Activated CD4-positive, alpha-beta T cell treated with anti-CD3 and anti-CD28 coated beads, Interleukin-2, amount 10 ng/mL, durations not matched to agents 24 days and 14 days (primary cell): Measurements from ENCODE around the gene MOB3A. TPM values are rescaled to one million over a fixed set of nuclear protein-coding genes. Genes with fewer than 3 reads are reported as not detected.
"Not testable (repeated sequence)": the region's sequence is repeated elsewhere in the genome, so short reads cannot be mapped to it uniquely, and the experiment has no call there.

Experiments used
- DNase-seq: peaks from one replicate; pipeline ENCODE4 v3.0.0; 2022
- H3K27ac Mint-ChIP-seq: one replicate; pipeline ENCODE4 v1.8.0; 2022; ENCODE audit warnings: mild to moderate bottlenecking, mixed read lengths
- H3K27me3 Mint-ChIP-seq: one replicate; pipeline ENCODE4 v1.8.0; 2022; ENCODE audit warnings: mixed read lengths
- H3K36me3 Mint-ChIP-seq: one replicate; pipeline ENCODE4 v1.8.0; 2022; ENCODE audit warnings: low read depth, mild to moderate bottlenecking, mixed read lengths
- H3K4me1 Mint-ChIP-seq: one replicate; pipeline ENCODE4 v1.8.0; 2021; ENCODE audit warnings: mixed read lengths
- H3K4me3 Mint-ChIP-seq: one replicate; pipeline ENCODE4 v1.8.0; 2022; ENCODE audit warnings: mild to moderate bottlenecking, moderate library complexity, mixed read lengths
- H3K9me3 Mint-ChIP-seq: one replicate; pipeline ENCODE4 v1.8.0; 2021; ENCODE audit warnings: mixed read lengths
- intact Hi-C: fragments of 100-400 bp; cut with micrococcal nuclease; formaldehyde crosslinking; loops from one replicate; pipeline ENCODE4 v1.15.1; 2023
- total RNA-seq: library from RNA; stranded (reverse); gene quantifications from 2 replicates; pipeline ENCODE4 v1.2.3, GENCODE V29; 2022

The MOB3A gene
- total RNA-seq, 1 donor from 2014 or later, result 185 TPM

- Mint-ChIP-seq H3K36me3 (peaks cover 52% of the 10 kb centered on the region), H3K27ac (peak overlapping the region; percentile 93), H3K27me3 (peaks cover 2% of the 10 kb centered on the region), H3K4me3 (peak overlapping the region; percentile 64), H3K4me1 (peaks cover 57% of the 10 kb centered on the region), H3K9me3 (peaks cover 3% of the 10 kb centered on the region)
- intact Hi-C loops, result loop anchor here (2.0 to 5.0 kb wide), 2 partner anchors 71 to 210 kb away; no protein-coding TSS in a partner anchor
- DNase-seq, result peak; percentile 81
These were observed 8.5 kb downstream of the MOB3A start for GRCh38 chr19:2087621-2088100.

- not testable (repeated sequence) for H3K9me3 Mint-ChIP-seq, H3K27me3 Mint-ChIP-seq
- H3K4me1 Mint-ChIP-seq, result peaks cover 61% of the 10 kb centered on the region
- intact Hi-C loops, result loop anchor here (2.0 to 5.0 kb wide), 2 partner anchors 70 to 210 kb away; no protein-coding TSS in a partner anchor
- H3K27ac Mint-ChIP-seq, result peak overlapping the region; percentile 93
- peaks cover 55% of the 10 kb centered on the region for H3K36me3 Mint-ChIP-seq
- H3K4me3 Mint-ChIP-seq, result peak overlapping the region; percentile 64
- peak; percentile 77 for DNase-seq
These were observed 9.2 kb downstream of the MOB3A start for GRCh38 chr19:2086695-2087620.

- Mint-ChIP-seq H3K4me3 (peak overlapping the region; percentile 98), H3K36me3 (peaks cover 61% of the 10 kb centered on the region), H3K27me3 (peaks cover 2% of the 10 kb centered on the region), H3K9me3 (peaks cover 3% of the 10 kb centered on the region), H3K27ac (peak overlapping the region; percentile 100), H3K4me1 (peaks cover 65% of the 10 kb centered on the region)
- intact Hi-C loops, result loop anchor here (1.0 to 5.0 kb wide), 3 partner anchors 11 to 208 kb away; partner anchors contain the start of genes AP3D1, IZUMO4 and MOB3A
- DNase-seq, result peak; percentile 99
These were observed 11.0 kb downstream of the MOB3A start for GRCh38 chr19:2084993-2085720.

- Mint-ChIP-seq H3K27me3 (peaks cover 2% of the 10 kb centered on the region), H3K9me3 (peaks cover 3% of the 10 kb centered on the region), H3K27ac (peak overlapping the region; percentile 100), H3K4me3 (peak overlapping the region; percentile 98), H3K36me3 (peaks cover 65% of the 10 kb centered on the region), H3K4me1 (peaks cover 58% of the 10 kb centered on the region)
- intact Hi-C loops, result loop anchor here (2.0 kb wide), 1 partner anchor 33 kb away; the partner anchor contains the start of gene MKNK2
- DNase-seq, result peak; percentile 91
These were observed 12.8 kb downstream of the MOB3A start for GRCh38 chr19:2083174-2083854.

- Mint-ChIP-seq H3K27ac (peak overlapping the region; percentile 100), H3K36me3 (peaks cover 72% of the 10 kb centered on the region), H3K4me1 (peaks cover 46% of the 10 kb centered on the region), H3K9me3 (peaks cover 3% of the 10 kb centered on the region), H3K4me3 (peak overlapping the region; percentile 98), H3K27me3 (peaks cover 2% of the 10 kb centered on the region)
- intact Hi-C loops, result loop anchor here (1.0 to 2.0 kb wide), 2 partner anchors 21 to 31 kb away; partner anchors contain the start of gene MKNK2
- DNase-seq, result peak; percentile 88
These were observed 14.0 kb downstream of the MOB3A start for GRCh38 chr19:2081873-2082810.

- Mint-ChIP-seq H3K9me3 (peaks cover 3% of the 10 kb centered on the region), H3K27ac (peak overlapping the region; percentile 100), H3K4me1 (peaks cover 36% of the 10 kb centered on the region), H3K36me3 (peaks cover 79% of the 10 kb centered on the region), H3K27me3 (peaks cover 2% of the 10 kb centered on the region), H3K4me3 (peak overlapping the region; percentile 98)
- peak; percentile 60 for DNase-seq
- intact Hi-C loops, result no loop called here
These were observed 15.7 kb downstream of the MOB3A start for GRCh38 chr19:2080336-2080988.

- H3K36me3 Mint-ChIP-seq, result peaks cover 76% of the 10 kb centered on the region
- peak overlapping the region; percentile 100 for H3K27ac Mint-ChIP-seq
- DNase-seq, result no peak
- H3K4me3 Mint-ChIP-seq, result peak overlapping the region; percentile 98
- H3K9me3 Mint-ChIP-seq, result no peaks in the 10 kb centered on the region
- H3K4me1 Mint-ChIP-seq, result peaks cover 31% of the 10 kb centered on the region
- intact Hi-C loops, result no loop called here
- H3K27me3 Mint-ChIP-seq, result no peaks in the 10 kb centered on the region
These were observed 16.2 kb downstream of the MOB3A start for GRCh38 chr19:2079865-2080301.

- intact Hi-C loops, result no loop called here
- H3K27me3 Mint-ChIP-seq, result no peaks in the 10 kb centered on the region
- peak overlapping the region; percentile 98 for H3K4me3 Mint-ChIP-seq
- H3K4me1 Mint-ChIP-seq, result peaks cover 32% of the 10 kb centered on the region
- no peaks in the 10 kb centered on the region for H3K9me3 Mint-ChIP-seq
- H3K27ac Mint-ChIP-seq, result peak overlapping the region; percentile 100
- no peak for DNase-seq
- peaks cover 75% of the 10 kb centered on the region for H3K36me3 Mint-ChIP-seq
These were observed 16.9 kb downstream of the MOB3A start for GRCh38 chr19:2079076-2079864.

GRCh38 chr19:2077833-2078619 is 18.1 kb downstream of the MOB3A start:
- no peak overlapping the region for H3K4me3 Mint-ChIP-seq

GRCh38 chr19:2077398-2077797 is 18.7 kb downstream of the MOB3A start:
- Mint-ChIP-seq H3K27ac (no peak overlapping the region), H3K4me1 (peaks cover 30% of the 10 kb centered on the region), H3K4me3 (no peak overlapping the region), H3K9me3 (no peaks in the 10 kb centered on the region), H3K36me3 (peaks cover 73% of the 10 kb centered on the region), H3K27me3 (no peaks in the 10 kb centered on the region)
- intact Hi-C loops, result no loop called here
- no peak for DNase-seq

More at GRCh38 chr19:2077833-2078619, 18.1 kb downstream of the MOB3A start:
- intact Hi-C loops, result no loop called here
- Mint-ChIP-seq H3K27me3 (no peaks in the 10 kb centered on the region), H3K9me3 (no peaks in the 10 kb centered on the region), H3K36me3 (peaks cover 73% of the 10 kb centered on the region), H3K27ac (no peak overlapping the region), H3K4me1 (peaks cover 33% of the 10 kb centered on the region)
- DNase-seq, result no peak

- H3K4me3 Mint-ChIP-seq, result no peak overlapping the region
- no peaks in the 10 kb centered on the region for H3K9me3 Mint-ChIP-seq
- H3K36me3 Mint-ChIP-seq, result peaks cover 74% of the 10 kb centered on the region
- intact Hi-C loops, result no loop called here
- H3K27ac Mint-ChIP-seq, result no peak overlapping the region
- peaks cover 27% of the 10 kb centered on the region for H3K4me1 Mint-ChIP-seq
- H3K27me3 Mint-ChIP-seq, result no peaks in the 10 kb centered on the region
- no peak for DNase-seq
These were observed 19.6 kb downstream of the MOB3A start for GRCh38 chr19:2076526-2076944.
